Measurements from ENCODE around the gene BRD4.

BRD4 gene

DNA sequence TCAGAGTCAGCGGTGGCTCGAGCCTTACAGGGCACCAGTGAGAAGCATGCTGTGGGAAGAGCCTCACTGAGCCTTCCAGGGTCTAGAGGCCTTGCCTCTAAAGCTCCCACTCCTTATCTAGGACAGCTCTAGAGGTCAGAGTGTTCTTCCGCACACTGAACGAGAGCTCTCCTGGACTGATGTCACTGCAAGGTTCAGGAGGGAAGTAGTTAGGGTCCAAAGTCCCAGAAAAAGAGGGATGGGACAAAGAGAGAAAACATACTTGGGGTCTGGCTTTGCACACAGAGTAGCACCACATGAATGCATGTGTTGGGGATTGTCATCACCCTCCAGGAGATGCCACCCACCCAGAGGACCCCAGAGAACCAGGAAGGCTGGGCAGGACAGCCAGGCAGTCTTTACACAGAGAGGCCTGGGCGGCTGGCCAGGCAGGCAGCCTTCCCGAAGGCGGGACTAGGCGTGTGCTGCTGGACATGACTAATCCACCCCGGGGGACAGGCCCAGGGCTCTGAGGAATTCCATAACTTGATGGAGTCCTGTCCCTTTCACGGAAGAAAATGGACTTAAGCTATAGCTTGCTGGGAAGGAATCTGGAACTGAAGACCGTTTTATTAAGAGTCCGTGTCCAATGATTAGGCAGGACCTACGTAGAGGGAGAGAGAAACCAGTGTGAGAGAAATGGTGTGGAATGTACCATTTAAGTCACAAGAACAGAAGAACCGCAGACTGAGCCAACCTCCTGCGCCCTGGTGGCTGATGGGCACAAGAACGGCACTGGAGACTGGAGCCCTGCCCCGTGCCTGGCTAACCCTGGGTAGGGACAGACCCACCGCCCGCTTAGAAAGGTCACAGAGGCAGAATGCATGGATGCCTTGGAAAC lies 83.5 kb downstream of the BRD4 start:
- no peak for DNase-seq (ENCODE audit: low read depth in 2 of 2)

- DNase-seq (ENCODE audit: low read depth in 2 of 2) = no peak
Measured at GRCh38 chr19:15248106-15248505, 84.2 kb downstream of the BRD4 start.

DNA sequence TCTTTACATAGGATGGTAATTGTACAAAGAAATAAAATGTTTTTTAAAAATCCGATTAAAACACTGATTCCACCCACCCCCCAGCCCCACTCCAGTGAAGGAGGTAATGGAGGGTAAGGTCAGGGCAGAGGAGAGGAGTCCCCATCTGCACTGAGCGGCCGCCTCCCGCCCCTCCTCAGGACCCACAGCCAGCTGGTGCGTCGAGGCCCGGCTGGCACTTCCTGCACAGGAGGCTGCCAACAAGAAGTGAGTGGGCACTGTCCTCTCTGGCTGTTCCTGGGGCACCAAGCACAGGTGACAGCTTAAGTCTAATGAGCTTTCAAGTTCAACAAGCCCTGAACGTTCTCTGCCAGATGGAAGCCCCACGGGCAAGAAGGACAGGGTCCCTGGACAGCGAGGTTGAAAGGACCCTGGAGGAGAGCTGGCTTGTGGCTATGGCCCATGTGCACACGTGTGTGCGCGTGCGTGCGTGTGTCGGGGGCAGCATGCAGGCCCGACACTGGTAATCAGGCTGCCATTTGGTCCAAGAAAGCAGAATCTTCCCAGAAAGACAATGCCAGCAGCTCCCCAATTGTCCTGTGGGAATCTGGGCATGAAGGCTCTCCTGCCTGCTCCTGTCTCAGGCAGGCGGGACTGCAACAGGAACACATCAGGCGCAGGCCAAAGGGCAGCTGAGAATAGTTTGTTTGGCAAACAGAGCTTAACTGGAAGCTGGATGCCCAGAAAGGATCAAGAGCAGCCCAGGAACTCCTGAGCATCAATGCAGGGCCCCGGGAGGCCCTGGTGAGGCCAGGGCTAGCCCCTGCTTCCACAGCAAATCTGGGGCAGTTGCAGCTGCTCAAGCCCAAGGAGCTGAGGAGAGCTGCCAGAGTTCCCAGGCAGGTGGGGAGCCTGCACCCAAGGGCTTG lies 85.0 kb downstream of the BRD4 start:
- DNase-seq (ENCODE audit: low read depth in 2 of 2) = no peak

GRCh38 chr19:15246198-15246481 lies 86.2 kb downstream of the BRD4 start:
- DNase-seq (ENCODE audit: low read depth in 2 of 2) = no peak

DNA sequence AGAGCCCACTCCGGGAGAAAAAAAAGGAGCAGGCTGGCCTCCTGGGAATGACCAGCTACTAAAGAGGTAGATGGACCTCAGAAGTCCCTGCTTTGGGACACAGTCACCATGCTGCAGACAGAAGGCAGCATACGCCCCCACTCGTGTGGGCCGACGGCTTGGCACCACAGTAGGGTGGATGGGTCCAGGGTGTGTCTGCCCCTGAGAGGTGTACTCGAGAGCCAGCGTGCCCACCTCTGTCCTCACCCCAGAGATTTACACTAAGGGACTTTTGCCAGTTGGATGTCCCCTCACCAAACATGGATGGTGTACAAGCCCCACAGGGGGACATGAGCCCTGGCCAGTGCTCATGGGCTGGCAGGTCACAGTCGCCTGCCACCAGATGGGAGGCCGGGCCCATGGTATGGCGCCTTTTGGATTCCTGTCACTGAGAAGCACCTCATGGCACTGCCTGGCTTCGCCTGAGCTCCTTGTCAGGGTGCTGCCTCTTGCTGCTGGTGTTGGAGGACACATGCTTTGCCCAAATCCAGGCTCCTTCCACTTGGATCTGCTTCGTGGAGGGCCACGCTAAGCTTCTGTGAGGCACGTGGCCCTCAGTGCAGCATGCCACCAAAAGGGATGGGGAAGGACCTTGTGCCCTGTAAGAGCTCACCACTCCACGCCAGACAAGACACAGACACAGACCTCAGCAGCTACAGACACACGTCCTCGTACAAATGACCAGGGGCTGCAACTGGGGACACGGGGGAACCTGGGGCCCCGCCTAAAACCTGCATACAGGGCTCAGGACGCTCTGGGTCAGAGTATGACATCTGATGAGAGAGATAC lies 86.8 kb downstream of the BRD4 start:
- no peak for DNase-seq (ENCODE audit: low read depth in 2 of 2)

DNA sequence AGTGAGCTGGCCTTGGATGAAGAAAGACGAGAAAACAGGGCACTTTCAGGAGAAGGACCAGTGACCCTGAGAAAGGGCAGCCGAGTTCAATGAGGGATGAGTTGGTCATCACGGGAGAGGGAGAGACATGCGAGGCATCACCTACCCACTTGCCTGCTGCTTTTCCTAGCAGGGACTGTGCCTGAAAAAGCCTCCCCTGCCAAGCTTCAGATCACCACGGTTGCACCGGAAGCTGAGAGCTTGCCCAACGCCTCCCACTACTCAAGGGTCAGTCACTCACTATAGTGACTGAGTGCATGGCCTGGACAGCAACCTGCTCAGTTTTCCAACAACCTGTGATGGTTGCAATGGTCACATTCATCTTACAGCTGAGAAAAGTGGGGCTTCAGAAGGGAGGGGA lies 87.5 kb downstream of the BRD4 start:
- DNase-seq (ENCODE audit: low read depth in 2 of 2) = no peak

- DNase-seq (ENCODE audit: low read depth in 2 of 2) = no peak
Measured at GRCh38 chr19:15244106-15244803, 88.1 kb downstream of the BRD4 start.

DNA sequence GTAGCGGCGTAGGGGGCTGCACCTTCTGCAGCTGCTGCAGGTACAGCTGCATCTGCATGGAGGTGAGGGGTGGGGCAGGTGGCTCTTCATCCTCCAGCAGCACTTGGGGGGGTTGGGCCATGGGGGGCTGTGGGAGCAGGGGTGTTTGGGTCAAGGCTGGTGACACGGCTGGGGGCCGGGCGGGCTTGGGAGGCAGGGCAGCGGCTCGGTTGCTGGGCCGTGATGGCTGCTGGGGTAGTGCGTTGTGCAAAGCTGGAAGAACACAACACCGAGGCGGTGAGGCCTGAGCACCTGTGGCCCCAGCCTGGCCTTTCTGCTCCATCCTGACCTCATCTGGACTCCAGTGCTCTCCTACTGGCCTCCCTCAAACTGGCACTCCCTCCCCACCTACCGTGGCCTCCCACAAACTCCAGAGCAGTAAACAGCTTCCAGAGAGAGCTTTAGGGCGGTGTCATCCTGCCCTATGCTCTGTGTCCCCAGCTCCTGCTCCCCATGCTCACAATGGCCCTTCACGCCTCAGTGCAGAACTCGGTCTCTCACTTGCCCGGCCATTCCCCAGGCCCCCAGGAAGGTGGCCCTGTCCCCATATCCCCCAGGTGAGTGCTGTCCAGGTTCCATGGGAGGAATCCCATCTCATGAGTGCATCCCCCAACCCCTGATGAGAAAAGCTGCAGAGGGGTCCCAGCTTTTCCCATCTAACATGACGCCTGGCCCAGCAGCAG lies 88.9 kb downstream of the BRD4 start:
- DNase-seq (ENCODE audit: low read depth in 2 of 2) = no peak

DNA sequence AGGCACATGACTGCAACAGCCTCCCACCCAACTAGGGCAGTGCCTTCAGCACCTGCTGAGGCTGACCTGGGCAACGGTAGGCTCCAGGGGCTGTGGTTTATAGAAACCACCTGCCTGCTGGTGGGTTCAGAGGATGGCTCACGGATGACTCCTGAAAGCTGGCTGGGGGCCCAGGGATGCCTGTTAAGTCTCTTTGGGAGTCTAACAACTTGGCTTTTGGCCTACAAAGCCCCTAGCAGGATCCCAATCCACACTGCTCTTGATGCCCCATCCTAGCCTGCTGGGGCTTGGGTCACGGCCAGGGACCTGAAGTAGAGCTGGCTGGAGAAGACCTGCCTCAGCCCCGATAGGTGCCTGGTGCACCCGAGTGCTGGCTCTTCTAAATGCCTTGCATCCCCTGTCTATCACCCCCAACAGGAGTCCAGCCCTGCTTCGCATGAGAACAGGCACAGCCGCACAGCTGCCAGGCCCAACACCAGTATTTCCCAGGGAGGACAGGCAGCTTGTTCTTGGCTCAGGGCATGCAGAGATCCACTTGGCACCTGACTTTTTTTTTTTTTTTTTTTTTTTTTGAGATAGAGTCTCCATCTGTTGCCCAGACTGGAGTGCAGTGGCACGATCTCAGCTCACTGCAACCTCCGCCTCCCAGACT lies 91.0 kb downstream of the BRD4 start:
- DNase-seq (ENCODE audit: low read depth in 2 of 2) = no peak

GRCh38 chr19:15240515-15240914 lies 91.8 kb downstream of the BRD4 start:
- DNase-seq (ENCODE audit: low read depth in 2 of 2) = no peak

- no peak for DNase-seq (ENCODE audit: low read depth in 2 of 2)
Measured at GRCh38 chr19:15239337-15239949, 92.9 kb downstream of the BRD4 start.

GRCh38 chr19:15238639-15239155 lies 93.6 kb downstream of the BRD4 start:
- no peak for DNase-seq (ENCODE audit: low read depth in 2 of 2)

- no peak for DNase-seq (ENCODE audit: low read depth in 2 of 2)
Measured at GRCh38 chr19:15237759-15238638, 94.3 kb downstream of the BRD4 start.

GRCh38 chr19:15236886-15237285 lies 95.5 kb downstream of the BRD4 start:
- DNase-seq (ENCODE audit: low read depth in 2 of 2) = no peak

DNA sequence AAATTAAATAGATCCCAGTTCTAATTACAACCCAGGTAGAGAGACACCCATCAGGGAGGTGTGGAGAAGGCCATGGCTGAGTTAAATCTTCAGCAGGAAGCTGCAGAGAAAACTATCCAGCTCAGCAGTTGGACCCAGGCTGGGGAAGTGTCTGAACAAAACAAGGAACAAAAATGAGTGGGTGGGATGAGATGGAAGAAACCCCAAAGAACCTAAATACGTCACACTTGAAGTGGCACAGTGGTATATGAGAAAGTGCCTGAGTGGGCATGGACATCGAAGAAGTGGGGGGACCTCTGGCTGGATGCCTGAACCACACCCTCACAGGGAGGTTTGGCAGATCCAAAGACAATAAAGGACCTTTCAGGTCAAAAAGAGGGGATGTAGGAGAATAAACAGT lies 96.6 kb downstream of the BRD4 start:
- no peak for DNase-seq (ENCODE audit: low read depth in 2 of 2)

GRCh38 chr19:15234431-15235130 lies 97.8 kb downstream of the BRD4 start:
- no peak for DNase-seq (ENCODE audit: low read depth in 2 of 2)

- DNase-seq (ENCODE audit: low read depth in 2 of 2) = no peak
Measured at GRCh38 chr19:15231271-15231670, 101.1 kb downstream of the BRD4 start.

DNA sequence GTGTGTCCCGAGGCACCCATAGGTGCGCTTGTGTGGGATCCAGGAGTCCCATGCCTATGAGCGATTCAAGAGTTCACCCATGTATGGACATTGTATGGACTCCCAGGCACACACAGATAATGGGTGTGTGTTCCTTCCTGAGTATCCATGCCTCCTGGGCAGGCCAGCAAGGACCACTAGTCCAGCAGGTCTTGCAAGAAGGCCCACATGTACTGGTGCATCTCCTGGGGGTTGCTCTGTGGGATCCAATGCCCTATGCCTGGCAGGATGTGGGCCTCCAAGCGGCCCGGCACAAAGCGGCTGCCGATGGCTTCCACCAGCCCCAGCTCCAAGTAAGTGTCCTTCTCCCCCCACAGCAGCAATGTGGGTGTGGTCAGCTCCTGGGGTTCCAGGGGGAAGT lies 105.1 kb downstream of the BRD4 start:
- DNase-seq (ENCODE audit: low read depth in 2 of 2) = no peak

Measured in stimulated activated CD4-positive, alpha-beta T cell treated with anti-CD3 and anti-CD28 coated beads, Interleukin-4, amount 100 ng/mL, for 48 hours (primary cell).